Epidermal melanocyte (primary cell): ENCODE measurements around the gene KLHL34.

ENCODE experiments used
- DNase-seq: peaks from one replicate; pipeline ENCODE4 v3.0.0; 2011; ENCODE audit warnings: low spot score; ENCODE audit not compliant: insufficient read length

KLHL34 gene

DNA sequence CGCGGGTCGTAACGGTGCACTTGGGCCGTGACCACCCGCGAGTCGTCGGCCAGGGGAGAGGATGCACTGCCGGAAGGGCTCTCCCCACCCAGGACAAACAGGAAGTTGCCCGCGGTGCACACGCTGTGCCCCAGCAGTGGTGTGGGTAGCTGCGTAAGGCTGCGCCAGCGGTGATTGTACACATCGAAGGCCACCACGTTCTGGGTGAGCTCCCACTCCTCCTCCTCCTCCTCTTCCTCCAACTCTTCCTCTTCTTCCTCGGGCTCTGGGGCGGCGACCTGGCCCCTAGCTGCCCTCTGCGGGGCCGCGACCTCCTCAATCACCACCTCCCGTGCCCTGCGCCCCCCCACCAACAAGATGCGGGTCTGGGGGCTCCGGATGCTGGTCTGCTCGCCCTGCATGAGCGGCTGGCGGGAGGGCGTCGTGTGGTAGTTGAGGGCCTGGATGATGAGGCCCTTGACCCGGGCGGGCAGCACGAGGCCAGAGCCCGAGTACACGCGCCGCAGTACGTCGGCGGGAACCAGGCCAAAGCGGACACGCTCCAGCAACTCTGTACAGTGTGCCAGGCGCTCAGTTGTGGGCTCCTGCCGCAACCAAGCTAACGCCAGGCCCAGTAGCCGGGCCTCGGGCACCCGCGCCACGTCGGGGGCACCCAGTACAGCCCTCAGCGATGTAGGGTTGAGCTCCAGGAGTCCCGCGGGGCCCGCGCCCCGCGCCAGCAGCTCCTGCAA lies 1.4 kb downstream of the KLHL34 start:
- no peak for DNase-seq

DNA sequence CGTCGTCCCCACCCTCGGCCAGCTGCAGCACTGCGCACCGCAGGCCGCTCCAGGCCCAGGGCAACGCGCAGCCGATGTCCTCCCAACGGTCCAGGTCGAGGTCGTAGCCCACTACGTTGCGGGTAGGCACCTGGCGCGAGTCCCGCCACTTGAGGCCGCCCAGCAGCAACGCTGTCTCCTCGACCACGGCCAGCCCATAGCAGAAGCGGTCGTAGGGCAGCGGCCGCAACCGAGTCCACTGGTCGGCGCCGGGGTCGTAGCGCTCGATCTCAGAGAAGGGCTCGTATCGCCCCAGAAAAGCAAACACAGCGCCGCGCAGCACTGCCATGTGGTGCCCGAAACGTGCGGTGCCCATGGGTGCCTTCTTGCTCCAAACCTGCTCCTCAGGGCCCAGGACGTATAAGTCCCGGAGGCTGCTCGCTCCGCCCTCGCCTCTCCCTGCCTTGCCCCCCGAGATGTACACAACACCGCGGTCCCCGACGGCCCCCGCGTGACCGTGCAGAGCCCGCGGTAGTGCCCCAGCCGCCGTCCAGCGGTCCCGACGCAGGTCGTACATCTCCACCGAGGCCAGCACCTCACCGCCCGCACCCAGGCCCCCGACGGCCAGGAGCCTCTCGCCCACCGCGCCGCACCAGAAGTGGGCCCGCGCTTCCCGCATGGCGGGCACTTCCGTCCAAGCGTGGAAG lies 2.1 kb downstream of the KLHL34 start:
- DNase-seq, result no peak

DNA sequence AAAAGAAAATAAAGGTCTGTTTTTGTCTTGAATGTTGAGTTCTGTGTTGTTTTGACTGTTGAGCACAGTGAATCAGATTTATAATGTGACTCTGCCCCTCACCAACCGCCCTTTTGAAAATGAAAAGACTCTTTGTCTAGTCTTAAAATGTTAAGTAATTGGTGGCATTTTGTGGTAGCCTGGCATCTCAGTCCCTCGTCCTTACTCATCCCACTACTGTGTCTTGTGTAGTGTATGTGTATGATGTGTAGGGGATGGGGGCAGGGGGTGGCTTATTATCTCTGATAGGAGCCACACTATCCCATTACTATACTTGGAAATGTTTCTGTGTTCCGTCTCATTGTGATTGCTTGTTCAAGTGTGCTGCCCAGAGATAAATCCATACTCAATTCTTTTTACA lies 12.2 kb downstream of the KLHL34 start:
- DNase-seq, result no peak

DNA sequence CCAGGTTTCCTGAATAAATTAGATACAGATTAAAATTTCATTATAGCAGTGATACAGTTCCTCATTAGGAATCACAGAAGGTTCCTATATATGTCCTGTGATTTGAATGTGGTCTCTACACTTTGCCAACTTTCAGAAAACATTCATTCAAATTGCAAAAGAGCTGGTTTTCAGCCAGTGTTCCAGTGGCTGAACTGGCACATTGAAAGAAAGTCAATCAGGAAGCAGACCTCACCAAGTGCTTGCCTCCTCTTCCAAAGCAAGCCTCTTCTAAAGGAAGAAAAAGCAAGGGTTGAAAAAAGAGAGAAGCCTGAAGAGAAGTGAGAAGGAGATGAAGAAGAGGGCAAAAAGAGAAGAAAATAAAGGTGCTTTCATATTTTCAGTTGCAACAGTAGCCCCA lies 12.7 kb downstream of the KLHL34 start:
- DNase-seq, result no peak

DNA sequence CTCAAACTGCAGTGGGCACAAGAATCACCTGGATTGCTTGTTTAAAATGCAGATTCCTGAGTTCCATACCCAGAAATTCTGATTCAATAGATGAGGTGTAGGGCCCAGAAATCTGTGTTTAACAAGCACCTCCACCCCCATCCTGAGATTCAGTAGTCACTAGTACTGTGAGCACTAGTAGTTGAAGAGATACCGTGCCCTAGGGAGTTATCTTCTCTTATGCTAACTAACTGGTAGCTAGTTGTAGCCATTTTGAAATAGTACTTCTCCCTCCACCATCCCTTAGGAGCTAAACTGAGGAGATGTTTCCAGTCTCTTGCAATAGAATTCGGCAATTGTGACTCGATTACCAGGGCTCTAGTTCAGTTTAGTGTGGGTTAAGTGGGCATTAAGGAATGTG lies 18.4 kb downstream of the KLHL34 start:
- no peak for DNase-seq

DNA sequence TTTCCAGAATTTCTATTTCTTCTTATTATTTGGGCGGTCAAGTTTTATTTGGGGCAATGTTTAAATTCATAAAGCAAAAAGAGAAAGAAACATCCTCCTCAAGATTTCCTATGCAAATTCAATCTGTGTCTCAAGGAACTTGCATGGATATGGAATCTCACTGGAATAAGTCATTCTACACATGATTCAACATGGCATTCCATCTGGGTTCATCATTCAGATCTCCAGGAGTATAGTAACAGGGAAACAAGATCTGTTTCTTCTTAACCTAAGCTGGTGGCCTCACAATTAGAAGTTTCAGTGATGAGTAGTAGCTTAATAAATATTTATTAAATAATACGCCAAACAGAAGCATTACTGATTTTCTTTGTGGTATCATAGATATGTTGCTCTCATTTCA lies 19.8 kb downstream of the KLHL34 start:
- DNase-seq, result no peak

DNA sequence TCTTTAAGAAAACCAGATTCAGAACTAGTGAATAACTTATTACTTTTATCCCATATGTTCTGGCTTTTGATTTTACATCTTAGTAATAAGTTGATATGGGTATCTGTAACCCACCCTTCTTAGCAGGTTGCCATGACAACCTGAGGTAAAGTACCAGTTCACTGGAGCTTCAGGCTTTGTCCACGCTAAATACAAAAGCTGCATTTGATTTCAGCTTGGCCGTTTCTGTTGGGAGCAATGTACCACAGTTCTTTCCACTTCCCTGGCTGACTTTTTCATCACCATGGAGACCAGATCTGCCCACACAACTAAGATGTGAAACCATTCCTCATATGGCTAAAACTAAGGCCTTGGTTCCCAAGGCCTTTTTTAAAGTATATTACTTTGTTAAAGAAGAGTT lies 26.1 kb downstream of the KLHL34 start:
- DNase-seq, result no peak

DNA sequence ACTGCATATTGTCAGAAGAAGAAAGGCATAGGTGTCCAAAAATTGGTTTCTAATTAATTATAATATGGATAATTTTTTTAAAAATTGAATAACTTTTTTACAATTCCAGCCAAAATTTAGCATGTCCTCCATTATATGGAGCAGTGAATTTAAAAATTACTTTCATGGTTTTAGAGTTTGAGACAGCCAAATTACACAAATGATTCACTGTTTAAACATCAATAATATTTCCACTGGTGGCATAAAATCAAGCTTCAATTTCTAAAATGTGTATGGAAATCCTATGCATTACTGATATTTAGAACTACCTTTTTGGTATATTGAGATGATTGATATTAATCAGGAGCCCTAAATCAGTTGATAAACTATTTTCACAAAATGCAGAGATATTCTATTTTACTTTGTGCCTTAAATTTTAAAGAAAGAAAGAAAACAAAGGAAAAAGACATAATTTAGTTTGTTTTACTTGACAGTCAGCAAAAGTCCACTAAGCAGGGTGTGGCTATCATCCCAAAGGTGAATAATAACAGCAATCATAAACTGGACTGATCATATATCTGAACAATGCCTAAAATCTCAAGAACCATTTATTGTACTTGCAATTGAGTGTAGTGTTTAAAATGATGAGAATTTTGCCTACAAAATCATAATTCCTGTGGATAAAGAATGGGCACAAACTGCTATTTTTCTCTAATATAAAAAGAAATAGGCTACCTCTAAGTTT lies 34.2 kb downstream of the KLHL34 start:
- no peak for DNase-seq

DNA sequence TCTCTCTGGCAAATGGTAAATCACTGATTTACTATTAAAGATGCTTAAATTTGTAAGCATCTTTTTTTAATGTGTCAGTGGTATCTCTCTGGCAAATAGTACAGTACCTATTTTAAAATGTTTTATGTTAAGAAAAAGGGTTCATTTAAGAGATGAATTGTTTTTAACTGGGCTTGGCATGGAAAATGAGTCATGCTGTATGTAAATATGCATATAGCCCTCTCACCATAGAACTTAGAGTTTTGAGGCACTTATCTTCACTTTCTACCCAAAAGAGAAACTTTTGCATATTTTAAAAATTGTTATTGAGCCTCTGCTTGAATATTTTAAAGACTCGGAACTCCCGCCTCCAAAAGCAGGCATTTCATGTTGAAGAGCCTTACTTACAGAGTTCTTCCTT lies 37.9 kb downstream of the KLHL34 start:
- DNase-seq, result no peak

DNA sequence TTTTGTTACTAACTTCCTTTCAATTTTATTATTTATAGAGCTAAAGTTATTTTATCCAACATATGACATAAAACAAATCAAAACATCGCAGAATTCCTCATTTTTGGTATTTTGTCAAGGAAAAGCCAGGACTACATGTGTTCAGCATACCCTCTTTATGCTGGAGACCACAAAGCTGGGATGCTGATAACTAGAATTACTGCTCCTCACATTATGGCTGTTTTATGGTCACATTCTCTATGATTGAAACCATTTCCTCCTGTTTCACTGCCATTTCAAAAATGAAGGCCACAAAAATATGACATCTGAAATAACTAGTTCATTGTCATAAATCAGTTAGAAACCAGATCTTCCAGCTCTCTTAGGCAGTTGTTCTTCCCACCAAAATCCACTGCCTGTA lies 41.7 kb downstream of the KLHL34 start:
- DNase-seq, result no peak

DNA sequence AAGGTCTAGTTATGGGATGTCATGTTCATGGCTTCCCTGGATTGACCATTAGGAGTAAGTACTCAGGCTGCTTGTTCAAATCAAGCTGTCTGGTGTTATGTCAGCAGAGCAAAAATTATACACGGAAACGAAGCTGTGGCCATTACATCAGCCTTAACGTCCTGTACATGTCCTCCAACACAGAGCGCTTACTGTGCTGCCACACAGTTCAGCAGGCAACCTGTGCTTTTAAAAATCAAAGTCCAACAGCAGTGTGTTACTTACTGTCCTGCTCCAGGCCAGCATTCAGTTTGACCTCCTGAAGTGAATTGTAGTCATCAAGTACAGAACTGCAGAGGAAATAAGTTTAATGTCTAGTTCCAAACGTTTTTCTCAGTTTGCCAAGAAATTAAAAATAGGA lies 46.0 kb downstream of the KLHL34 start:
- no peak for DNase-seq

DNA sequence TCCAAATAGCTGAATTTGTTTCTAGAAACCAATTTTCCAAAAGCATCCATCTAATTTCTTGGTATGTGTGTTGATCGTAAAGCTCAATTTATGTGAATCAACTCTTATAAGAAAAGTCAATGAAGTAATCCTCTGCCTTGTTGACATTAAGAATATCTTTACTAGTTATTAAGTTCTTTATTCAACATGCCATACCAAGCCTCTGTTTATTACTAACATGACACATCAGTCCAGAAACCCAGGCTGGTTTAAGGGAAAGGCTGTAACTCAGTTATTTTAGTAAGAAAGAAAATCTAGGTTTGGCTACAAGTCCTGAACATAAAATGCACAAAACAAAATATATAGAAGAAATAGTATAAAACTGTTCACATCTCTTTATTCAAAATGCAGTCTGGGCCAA lies 48.0 kb downstream of the KLHL34 start:
- DNase-seq, result no peak

DNA sequence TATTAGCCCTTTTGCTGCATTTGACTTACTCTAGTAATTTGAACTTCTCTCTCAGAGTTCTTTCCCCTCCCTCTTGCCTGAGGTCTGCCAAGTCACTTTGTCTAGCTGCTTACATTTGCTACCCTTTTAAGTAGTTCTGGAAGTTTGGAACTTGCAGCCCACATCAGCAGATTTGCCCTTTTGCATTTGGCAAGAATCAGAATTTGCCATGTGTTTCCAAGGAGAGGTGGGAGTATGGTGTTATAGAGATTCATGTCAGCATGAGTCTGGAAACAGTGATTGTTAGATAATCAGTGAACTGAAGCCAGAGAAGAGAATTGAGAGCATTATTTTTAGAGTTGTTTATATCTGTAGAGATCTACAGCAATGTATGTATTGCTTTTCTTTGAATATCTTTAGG lies 52.1 kb downstream of the KLHL34 start:
- DNase-seq, result no peak
